Liver (tissue), 9 donors: ENCODE measurements around the gene LIPC. TPM values are rescaled to one million over a fixed set of nuclear protein-coding genes. Genes with fewer than 3 reads are reported as not detected.

ENCODE experiments used
- DNase-seq: peaks from one replicate; pipeline ENCODE4 v3.0.0-alpha.2; 2017; ENCODE audit warnings: low spot score
- H3K27ac ChIP-seq, 2 donors: one replicate each; pipeline ENCODE4 v1.7.0; 2013; ENCODE audit warnings: inconsistent platforms in 2 of 2, low read length in 2 of 2, control low read depth in 1 of 2, low read depth in 1 of 2, mild to moderate bottlenecking in 1 of 2
- H3K27me3 ChIP-seq, 4 donors: one replicate each; pipeline versions ENCODE4 v1.6.1 to v1.7.0; 2013; ENCODE audit warnings: low read length in 3 of 4, inconsistent platforms in 1 of 4, mild to moderate bottlenecking in 1 of 4, moderate library complexity in 1 of 4; ENCODE audit not compliant: control insufficient read depth in 4 of 4, insufficient read depth in 4 of 4
- H3K36me3 ChIP-seq, 4 donors: one replicate each; pipeline versions ENCODE4 v1.6.1 to v1.7.0; 2013; ENCODE audit warnings: low read length in 3 of 4, mild to moderate bottlenecking in 3 of 4, low read depth in 1 of 4, moderate library complexity in 1 of 4; ENCODE audit not compliant: control insufficient read depth in 4 of 4, insufficient read depth in 3 of 4
- H3K4me1 ChIP-seq, 4 donors: one replicate each; pipeline versions ENCODE4 v1.6.1 to v1.7.0; 2013; ENCODE audit warnings: low read length in 3 of 4, mild to moderate bottlenecking in 3 of 4, moderate library complexity in 1 of 4; ENCODE audit not compliant: control insufficient read depth in 4 of 4, insufficient read depth in 4 of 4
- H3K4me3 ChIP-seq, 3 donors: one replicate each; pipeline versions ENCODE4 v1.6.1 to v1.7.0; 2013; ENCODE audit warnings: low read length in 3 of 3, control low read depth in 1 of 3, low read depth in 1 of 3, mild to moderate bottlenecking in 1 of 3
- H3K9ac ChIP-seq, 2 donors: one replicate each; pipeline ENCODE4 v1.7.0; 2013; ENCODE audit warnings: low read length in 2 of 2, mild to moderate bottlenecking in 2 of 2, moderate library complexity in 2 of 2, control low read depth in 1 of 2, low read depth in 1 of 2
- H3K9me3 ChIP-seq, 4 donors: one replicate each; pipeline versions ENCODE4 v1.6.1 to v1.7.0; 2013; ENCODE audit warnings: low read length in 3 of 4; ENCODE audit not compliant: control insufficient read depth in 4 of 4
- ATF3 ChIP-seq: IDR thresholded peaks from 2 replicates; pipeline ENCODE4 v1.6.1; 2016; ENCODE audit warnings: antibody characterized with exemption
- CTCF ChIP-seq: fragments of 150-350 bp; IDR thresholded peaks from 2 replicates; pipeline ENCODE4 v1.5.1; 2017; ENCODE audit warnings: improper control_type of control experiment, low read depth, low read length; ENCODE audit not compliant: missing input control
- EGR1 ChIP-seq, 2 donors: IDR thresholded peaks; 2 replicates each; pipeline ENCODE4 v1.6.1; 2016 to 2018; ENCODE audit warnings: antibody characterized with exemption in 2 of 2, low read depth in 2 of 2
- FOXA1 ChIP-seq: IDR thresholded peaks from 2 replicates; pipeline ENCODE4 v1.6.1; 2016; ENCODE audit warnings: antibody characterized with exemption
- FOXA2 ChIP-seq: IDR thresholded peaks from 2 replicates; pipeline ENCODE4 v1.6.1; 2016; ENCODE audit warnings: antibody characterized with exemption
- GABPA ChIP-seq, 2 donors: IDR thresholded peaks in 1 of 2; conservative IDR thresholded peaks in 1 of 2; 2 replicates each; pipeline ENCODE4 v1.6.1; 2016; ENCODE audit warnings: antibody characterized with exemption in 2 of 2, mild to moderate bottlenecking in 1 of 2, moderate library complexity in 1 of 2
- HNF4A ChIP-seq, 2 donors: conservative IDR thresholded peaks; 2 replicates each; pipeline ENCODE4 v1.6.1; 2016; ENCODE audit warnings: antibody characterized with exemption in 2 of 2, mild to moderate bottlenecking in 2 of 2
- HNF4G ChIP-seq: IDR thresholded peaks from 2 replicates; pipeline ENCODE4 v1.6.1; 2016; ENCODE audit warnings: antibody characterized with exemption
- JUND ChIP-seq, 2 donors: IDR thresholded peaks; 2 replicates each; pipeline ENCODE4 v1.6.1; 2016; ENCODE audit warnings: antibody characterized with exemption in 2 of 2
- MAX ChIP-seq: IDR thresholded peaks from 2 replicates; pipeline ENCODE4 v1.6.1; 2016; ENCODE audit warnings: antibody characterized with exemption
- NR2F2 ChIP-seq: IDR thresholded peaks from 2 replicates; pipeline ENCODE4 v1.6.1; 2016; ENCODE audit warnings: antibody characterized with exemption
- RAD21 ChIP-seq, 2 donors: IDR thresholded peaks; 2 replicates each; pipeline ENCODE4 v1.6.1; 2016; ENCODE audit warnings: antibody characterized with exemption in 2 of 2, mild to moderate bottlenecking in 2 of 2
- REST ChIP-seq: IDR thresholded peaks from 2 replicates; pipeline ENCODE4 v1.6.1; 2016; ENCODE audit warnings: antibody characterized with exemption, mild to moderate bottlenecking
- RXRA ChIP-seq, 2 donors: IDR thresholded peaks; 2 replicates each; pipeline ENCODE4 v1.6.1; 2017 to 2018; ENCODE audit warnings: antibody characterized with exemption in 2 of 2, mild to moderate bottlenecking in 1 of 2
- SP1 ChIP-seq: IDR thresholded peaks from 2 replicates; pipeline ENCODE4 v1.6.1; 2018; ENCODE audit warnings: antibody characterized with exemption, mild to moderate bottlenecking
- TAF1 ChIP-seq: conservative IDR thresholded peaks from 2 replicates; pipeline ENCODE4 v1.6.1; 2016; ENCODE audit warnings: antibody characterized with exemption, mild to moderate bottlenecking
- YY1 ChIP-seq: IDR thresholded peaks from 2 replicates; pipeline ENCODE4 v1.6.1; 2016; ENCODE audit warnings: antibody characterized with exemption, mild to moderate bottlenecking
- ZBTB33 ChIP-seq: IDR thresholded peaks from 2 replicates; pipeline ENCODE4 v1.6.1; 2016; ENCODE audit warnings: antibody characterized with exemption
- WGBS: extraction: QIAGEN DNeasy Blood & Tissue Kit; methylation state at CpG from one replicate; pipeline ENCODE4 v1.1.7; 2013; 5-methylcytosine and 5-hydroxymethylcytosine counted together
- polyA plus RNA-seq, 2 donors: library from polyadenylated mRNA; stranded (reverse) in 1 of 2; unstranded in 1 of 2; fragments of 200-250 nt in 1 of 2; fragments of >200 nt in 1 of 2; fragmentation: Nextera tagmentation in 1 of 2; extraction: Ambion mirVana in 1 of 2; gene quantifications; one replicate each; pipeline versions ENCODE4 v1.2.1 to v1.2.3, GENCODE V29; 2013 to 2015
- total RNA-seq, 2 donors: library from RNA; depleted of rRNA; stranded (reverse); fragments of >200 nt; gene quantifications; one replicate each; pipeline ENCODE4 v1.2.3, GENCODE V29; 2014
- donor health status: healthy.
- donor health status: healthy.
- donor health status: healthy.
- donor health status: healthy.
- donor health status: healthy.

LIPC gene
- total and polyA plus RNA-seq, 4 donors = 60.1 to 268 (median 131) TPM

DNA sequence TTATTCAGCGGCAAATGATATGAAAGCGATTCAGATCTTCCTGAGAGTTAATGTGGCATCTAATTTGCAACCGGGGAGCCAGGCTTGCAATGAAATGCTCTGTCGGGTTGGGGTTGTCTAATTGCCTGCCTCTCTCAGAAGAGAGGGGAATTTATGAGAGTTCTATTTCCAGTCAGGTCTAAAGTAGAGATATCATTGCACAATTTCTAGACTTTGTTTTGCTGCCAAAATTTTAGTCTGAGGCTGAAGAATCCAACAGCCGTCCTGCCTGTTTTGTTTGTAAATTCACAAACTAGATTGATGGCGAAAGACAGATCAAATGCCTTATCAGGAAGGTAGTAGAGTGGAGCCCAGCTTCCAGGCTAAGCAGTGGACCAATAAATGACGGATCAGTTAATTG lies 610 bp downstream of the LIPC start:
- no peak for DNase-seq
- peak overlapping the region; percentile 86 to 95 for H3K27ac ChIP-seq
- H3K4me1 ChIP-seq = peaks cover 5 to 59% (median 27%) of the 10 kb centered on the region in 4 donors
- WGBS = 30% methylated on average over 7 of the region's 7 CpGs
- H3K36me3 ChIP-seq = no peaks in the 10 kb centered on the region
- H3K9me3 ChIP-seq = no peaks in the 10 kb centered on the region
- no peaks in the 10 kb centered on the region for H3K27me3 ChIP-seq
- peak; percentile 82 to 85 for TF ChIP-seq HNF4A (conservative IDR thresholded peaks at IDR 0.05)
- peak; percentile 71 for TF ChIP-seq HNF4G
- peak; percentile 60 for TF ChIP-seq REST
- TF ChIP-seq RXRA (IDR thresholded peaks at IDR 0.05) = peak; percentile 62 to 87
- peak; percentile 74 for TF ChIP-seq SP1
- no peak for TF ChIP-seq ATF3
- peak; percentile 41 for TF ChIP-seq FOXA1
- TF ChIP-seq EGR1 (IDR thresholded peaks at IDR 0.05; ENCODE audit: low read depth in 2 of 2) = peak in 1 of 2 donors; percentile 18
- TF ChIP-seq FOXA2 = no peak
- TF ChIP-seq JUND (IDR thresholded peaks at IDR 0.05) = peak; percentile 66 to 82
- no peak for TF ChIP-seq CTCF
- peak; percentile 59 to 72 for TF ChIP-seq RAD21 (IDR thresholded peaks at IDR 0.05)
- TF ChIP-seq ZBTB33 = peak; percentile 42
- TF ChIP-seq YY1 = peak; percentile 82
- peak; percentile 9 for TF ChIP-seq MAX
- TF ChIP-seq GABPA (IDR thresholded peaks at IDR 0.05 in 1 of 2, conservative IDR thresholded peaks at IDR 0.05 in 1 of 2) = no peak
- TF ChIP-seq NR2F2 = no peak
- TF ChIP-seq TAF1 = peak; percentile 98
- peak overlapping the region; percentile 33 to 54 (median 45) for H3K4me3 ChIP-seq
- peak overlapping the region; percentile 10 to 87 for H3K9ac ChIP-seq
